Measurements from ENCODE around the gene EPB42. TPM values are rescaled to one million over a fixed set of nuclear protein-coding genes. Genes with fewer than 3 reads are reported as not detected.
A peak's percentile ranks its signal among the peaks of the same experiment; 100 is the strongest.
"Not testable (repeated sequence)": the region's sequence is repeated elsewhere in the genome, so short reads cannot be mapped to it uniquely, and the experiment has no call there.

EPB42 gene
- total and polyA plus RNA-seq, 8 donors, result 1.3 TPM; not detected in 7

- TF ChIP-seq, protein P1, sequence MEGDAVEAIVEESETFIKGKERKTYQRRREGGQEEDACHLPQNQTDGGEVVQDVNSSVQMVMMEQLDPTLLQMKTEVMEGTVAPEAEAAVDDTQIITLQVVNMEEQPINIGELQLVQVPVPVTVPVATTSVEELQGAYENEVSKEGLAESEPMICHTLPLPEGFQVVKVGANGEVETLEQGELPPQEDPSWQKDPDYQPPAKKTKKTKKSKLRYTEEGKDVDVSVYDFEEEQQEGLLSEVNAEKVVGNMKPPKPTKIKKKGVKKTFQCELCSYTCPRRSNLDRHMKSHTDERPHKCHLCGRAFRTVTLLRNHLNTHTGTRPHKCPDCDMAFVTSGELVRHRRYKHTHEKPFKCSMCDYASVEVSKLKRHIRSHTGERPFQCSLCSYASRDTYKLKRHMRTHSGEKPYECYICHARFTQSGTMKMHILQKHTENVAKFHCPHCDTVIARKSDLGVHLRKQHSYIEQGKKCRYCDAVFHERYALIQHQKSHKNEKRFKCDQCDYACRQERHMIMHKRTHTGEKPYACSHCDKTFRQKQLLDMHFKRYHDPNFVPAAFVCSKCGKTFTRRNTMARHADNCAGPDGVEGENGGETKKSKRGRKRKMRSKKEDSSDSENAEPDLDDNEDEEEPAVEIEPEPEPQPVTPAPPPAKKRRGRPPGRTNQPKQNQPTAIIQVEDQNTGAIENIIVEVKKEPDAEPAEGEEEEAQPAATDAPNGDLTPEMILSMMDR (IDR thresholded peaks at IDR 0.05), result peak in 5 of 7 experiments; percentile 31 to 63 (median 41)
- TF ChIP-seq POLR2A (IDR thresholded peaks at IDR 0.05) (no peak), POLR2AphosphoS5 (IDR thresholded peaks at IDR 0.05) (no peak), EP300 (IDR thresholded peaks at IDR 0.05) (no peak)
- Histone ChIP-seq H3K27me3 (peaks cover 0 to 21% (median 11%) of the 10 kb centered on the region in 3 donors), H3K9me3 (no peaks in the 10 kb centered on the region), H3K36me3 (no peaks in the 10 kb centered on the region), H3K4me3 (no peak overlapping the region), H3K4me1 (no peaks in the 10 kb centered on the region), H3K27ac (no peak overlapping the region)
- DNase-seq, result peak; percentile 57 to 78
- intact Hi-C loops (cut with DNase I; ENCODE audit: low total_unique reads), result no loop called here
- WGBS, 5 donors, result 33 to 39% (median 37%) methylated on average over 8 of the region's 8 CpGs
These were observed 16.6 kb downstream of the EPB42 start for GRCh38 chr15:43204016-43204901.

- no peaks in the 10 kb centered on the region for H3K27me3 ChIP-seq
- no peaks in the 10 kb centered on the region for H3K9me3 ChIP-seq
- TF ChIP-seq, protein P1 (IDR thresholded peaks at IDR 0.05), result no peak
- TF ChIP-seq POLR2AphosphoS5 (IDR thresholded peaks at IDR 0.05), result no peak
- no peak for TF ChIP-seq EP300 (IDR thresholded peaks at IDR 0.05)
- no peak for TF ChIP-seq POLR2A (IDR thresholded peaks at IDR 0.05)
- intact Hi-C loops (cut with DNase I; ENCODE audit: low total_unique reads), result no loop called here
- 79 to 87% (median 81%) methylated on average over 3 of the region's 3 CpGs for WGBS, 5 donors
- H3K27ac ChIP-seq, result no peak overlapping the region
- peaks cover 17 to 41% (median 31%) of the 10 kb centered on the region in 4 donors for H3K36me3 ChIP-seq
- no peaks in the 10 kb centered on the region for H3K4me1 ChIP-seq
- DNase-seq, result no peak
- no peak overlapping the region for H3K4me3 ChIP-seq
These were observed 20.8 kb downstream of the EPB42 start for GRCh38 chr15:43199945-43200488.

DNA sequence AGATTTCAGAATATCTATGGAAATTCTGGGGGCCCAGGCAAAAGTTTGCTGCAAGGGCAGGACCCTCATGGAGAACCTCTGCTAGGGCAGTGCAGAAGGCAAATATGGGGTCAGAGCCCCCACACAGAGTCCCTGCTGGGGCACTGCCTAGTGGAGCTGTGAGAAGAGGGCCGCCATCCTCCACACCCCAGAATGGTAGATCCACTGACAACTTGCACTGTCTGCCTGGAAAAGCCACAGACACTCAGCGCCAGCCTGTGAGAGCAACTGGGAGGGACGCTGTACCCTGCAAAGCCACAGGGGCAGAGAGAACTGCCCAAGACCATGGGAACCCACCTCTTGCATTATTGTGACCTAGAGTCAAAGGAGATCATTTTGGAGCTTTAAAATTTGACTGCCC lies 21.8 kb downstream of the EPB42 start:
- Histone ChIP-seq H3K27me3 (no peaks in the 10 kb centered on the region), H3K36me3 (peaks cover 23 to 49% (median 41%) of the 10 kb centered on the region in 4 donors), H3K27ac (no peak overlapping the region), H3K4me3 (no peak overlapping the region), H3K9me3 (no peaks in the 10 kb centered on the region), H3K4me1 (no peaks in the 10 kb centered on the region)
- intact Hi-C loops (cut with DNase I; ENCODE audit: low total_unique reads), result no loop called here
- 98 to 100% (median 100%) methylated on average over 1 to 3 of the region's 3 CpGs for WGBS, 5 donors
- TF ChIP-seq POLR2AphosphoS5 (IDR thresholded peaks at IDR 0.05), result no peak
- no peak for TF ChIP-seq EP300 (IDR thresholded peaks at IDR 0.05)
- TF ChIP-seq, protein P1 (IDR thresholded peaks at IDR 0.05), result no peak
- no peak for TF ChIP-seq POLR2A (IDR thresholded peaks at IDR 0.05)
- no peak for DNase-seq

DNA sequence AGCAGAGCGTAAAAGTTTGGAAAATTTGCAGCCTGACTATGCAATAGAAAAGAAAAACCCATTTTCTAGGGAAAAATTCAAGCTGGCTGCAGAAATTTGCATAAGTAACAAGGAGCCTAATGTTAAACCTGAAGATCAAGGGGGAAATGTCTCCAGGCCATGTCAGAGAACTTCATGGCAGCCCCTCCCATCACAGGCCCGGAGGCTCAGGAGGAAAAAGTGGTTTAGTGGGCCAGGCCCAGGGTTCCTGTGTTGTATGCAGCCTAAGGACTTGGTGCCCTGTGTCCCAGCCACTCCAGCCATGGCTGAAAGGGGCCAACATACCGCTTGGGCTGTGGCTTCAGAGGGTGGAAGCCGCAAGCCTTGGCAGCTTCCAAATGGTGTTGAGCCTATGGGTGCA lies 22.3 kb downstream of the EPB42 start:
- intact Hi-C loops (cut with DNase I; ENCODE audit: low total_unique reads); H3K4me3 ChIP-seq; H3K27me3 ChIP-seq; H3K4me1 ChIP-seq; H3K27ac ChIP-seq; DNase-seq; H3K9me3 ChIP-seq: not testable (repeated sequence)
- peaks cover 23 to 51% (median 45%) of the 10 kb centered on the region in 4 donors for H3K36me3 ChIP-seq
- WGBS, 5 donors, result 90 to 99% (median 97%) methylated on average over 3 to 4 of the region's 4 CpGs

DNA sequence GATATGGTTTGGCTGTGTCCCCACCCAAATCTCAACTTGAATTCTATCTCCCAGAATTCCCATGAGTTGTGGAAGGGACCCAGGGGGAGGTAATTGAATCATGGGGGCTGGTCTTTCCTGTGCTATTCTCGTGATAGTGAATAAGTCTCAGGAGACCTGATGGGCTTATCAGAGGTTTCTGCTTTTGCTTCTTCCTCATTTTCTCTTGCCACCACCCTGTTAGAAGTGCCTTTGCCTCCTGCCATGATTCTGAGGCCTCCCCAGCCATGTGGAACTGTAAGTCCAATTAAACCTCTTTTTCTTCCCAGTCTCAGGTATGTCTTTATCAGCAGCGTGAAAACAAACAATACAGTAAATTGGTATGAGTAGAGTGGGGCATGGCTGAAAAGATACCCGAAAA lies 23.0 kb downstream of the EPB42 start:
- H3K4me1 ChIP-seq; H3K9me3 ChIP-seq; intact Hi-C loops (cut with DNase I; ENCODE audit: low total_unique reads); H3K27me3 ChIP-seq; DNase-seq; H3K4me3 ChIP-seq; H3K27ac ChIP-seq: not testable (repeated sequence)
- WGBS, 5 donors, result 59 to 83% (median 70%) methylated on average over 3 of the region's 3 CpGs
- H3K36me3 ChIP-seq, result peaks cover 29 to 59% (median 53%) of the 10 kb centered on the region in 4 donors

All from stomach (tissue), 9 donors.